GM12872 (cell line): ENCODE measurements around the gene CNGA1.
A peak's percentile ranks its signal among the peaks of the same experiment; 100 is the strongest.

Experiments used
- CTCF ChIP-seq: IDR thresholded peaks from 3 replicates; pipeline ENCODE4 v1.5.1; 2011; ENCODE audit warnings: low read depth, mild to moderate bottlenecking, low read length, moderate library complexity; ENCODE audit not compliant: insufficient read depth

The CNGA1 gene

DNA sequence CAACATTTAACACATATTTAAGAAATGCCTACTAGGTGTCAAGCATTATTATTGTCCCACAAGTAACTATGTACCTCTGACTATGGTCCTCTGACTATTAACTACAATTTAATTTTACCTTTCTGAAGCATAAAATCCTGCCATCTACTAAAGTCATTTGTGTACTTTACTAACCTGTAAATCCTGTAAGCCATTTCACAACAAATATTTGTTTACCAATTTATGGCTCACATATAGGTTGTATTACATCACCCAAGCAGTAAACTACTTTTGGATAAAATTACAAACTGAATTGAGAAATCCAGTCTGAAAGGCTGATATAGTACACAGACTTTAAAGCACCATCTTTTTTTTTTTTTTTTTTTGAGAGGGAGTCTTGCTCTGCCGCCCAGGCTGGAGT is 43.8 kb downstream of the CNGA1 start:
- TF ChIP-seq CTCF = no peak

- TF ChIP-seq CTCF = no peak
These were observed 44.3 kb downstream of the CNGA1 start for GRCh38 chr4:47972181-47972580.

DNA sequence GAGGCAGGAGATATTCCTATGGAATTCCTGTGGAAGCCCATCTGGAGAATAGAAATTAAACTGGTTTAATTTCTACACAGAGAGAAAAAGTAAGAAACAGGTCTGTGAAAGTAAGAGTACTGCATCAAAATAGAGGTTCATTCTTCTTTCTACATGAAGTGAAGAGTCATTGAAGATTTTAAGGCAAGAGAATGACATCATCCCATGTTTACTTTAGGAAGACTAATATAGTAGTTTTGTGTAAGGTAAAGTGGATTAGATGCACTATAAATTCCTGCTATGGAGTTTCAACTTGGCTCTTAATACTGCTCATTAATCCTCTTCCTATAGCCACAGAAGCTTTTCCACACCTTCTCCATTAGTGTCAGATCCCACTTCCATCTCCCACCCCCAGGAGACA is 47.6 kb downstream of the CNGA1 start:
- no peak for TF ChIP-seq CTCF

GRCh38 chr4:47954677-47955076 is 61.8 kb downstream of the CNGA1 start:
- no peak for TF ChIP-seq CTCF

DNA sequence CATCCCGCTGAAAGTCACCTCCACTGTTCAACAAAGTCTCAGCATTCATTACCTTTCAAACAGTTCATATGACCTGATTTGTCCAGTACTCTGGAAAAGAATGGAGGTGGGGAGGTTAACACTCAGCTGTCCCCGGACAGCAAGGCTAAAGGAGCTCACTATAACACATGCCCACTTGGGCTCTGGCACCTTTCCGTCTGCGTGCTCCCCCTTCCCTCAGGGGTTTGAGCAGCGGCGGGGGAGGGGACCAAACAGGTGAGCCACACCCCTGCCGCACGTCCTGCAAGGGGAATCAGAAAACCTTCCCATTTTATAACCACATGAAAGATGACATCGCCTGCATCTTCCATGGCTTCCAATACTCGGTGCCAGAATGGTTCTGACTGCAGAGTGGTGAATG is 62.2 kb downstream of the CNGA1 start:
- TF ChIP-seq CTCF = no peak

- peak; percentile 25; the same call in 2 of the 3 replicates for TF ChIP-seq CTCF
These were observed 70.4 kb downstream of the CNGA1 start for GRCh38 chr4:47945930-47946726.

- TF ChIP-seq CTCF = no peak
These were observed 74.2 kb downstream of the CNGA1 start for GRCh38 chr4:47942081-47942819.
